Naive thymus-derived CD8-positive, alpha-beta T cell (primary cell): Measurements from ENCODE around the gene MZB1. TPM values are rescaled to one million over a fixed set of nuclear protein-coding genes. Genes with fewer than 3 reads are reported as not detected.

Experiments
- ATAC-seq, 2 donors: fragments of 150-1000 bp; cut with Tn5 transposase in 1 of 2; sonication (Bioruptor Pico), chemical (Tn5 transposase) in 1 of 2; 1 replicate in 1 of 2; 2 replicates in 1 of 2; pipeline ENCODE4 v1.10.0; 2021; ENCODE audit warnings: mild to moderate bottlenecking in 2 of 2, moderate library complexity in 2 of 2
- POLR2A ChIA-PET: fragments of 350-600 bp; sonication (Branson Sonifier 250); formaldehyde crosslinking; loops from one replicate; lab custom pipeline; 2021; ENCODE audit warnings: antibody characterized with exemption; lab: Charles Lee
- DNase-seq, 10 donors: peaks; one replicate each; pipeline versions ENCODE4 v3.0.0 to v3.0.0-alpha.2; 2020 to 2022
- H3K27ac Mint-ChIP-seq, 10 donors: one replicate each; pipeline ENCODE4 v1.8.0; 2020 to 2022; ENCODE audit warnings: mild to moderate bottlenecking in 10 of 10, mixed read lengths in 10 of 10, moderate library complexity in 4 of 10, inconsistent platforms in 1 of 10
- H3K27me3 Mint-ChIP-seq, 5 donors: one replicate each; pipeline ENCODE4 v1.8.0; 2021 to 2022; ENCODE audit warnings: mixed read lengths in 5 of 5
- H3K36me3 Mint-ChIP-seq, 3 donors: one replicate each; pipeline ENCODE4 v1.8.0; 2020 to 2022; ENCODE audit warnings: mixed read lengths in 3 of 3, mild to moderate bottlenecking in 2 of 3, inconsistent platforms in 1 of 3
- H3K4me1 Mint-ChIP-seq, 4 donors: one replicate each; pipeline ENCODE4 v1.8.0; 2021 to 2022; ENCODE audit warnings: mixed read lengths in 4 of 4
- H3K4me3 Mint-ChIP-seq, 10 donors: one replicate each; pipeline ENCODE4 v1.8.0; 2020 to 2022; ENCODE audit warnings: mild to moderate bottlenecking in 10 of 10, mixed read lengths in 10 of 10, moderate library complexity in 6 of 10, inconsistent platforms in 1 of 10
- H3K9me3 Mint-ChIP-seq, 9 donors: one replicate each; pipeline ENCODE4 v1.8.0; 2020 to 2022; ENCODE audit warnings: mixed read lengths in 9 of 9, mild to moderate bottlenecking in 3 of 9, inconsistent platforms in 1 of 9, moderate library complexity in 1 of 9
- polyA plus RNA-seq, 3 donors: library from polyadenylated mRNA; unstranded; fragments of 300-500 nt; fragmentation: Illumina TruSeq; gene quantifications; one replicate each; pipeline ENCODE4 v1.2.3, GENCODE V29; 2021
- total RNA-seq, 8 experiments: library from RNA in 2 of 8; stranded (reverse) in 2 of 8; gene quantifications; one replicate each; pipeline ENCODE4 v1.2.3 and lab custom pipeline; 2021 to 2026

Gene MZB1
- total and polyA plus RNA-seq, 5 experiments from 2014 or later, result 0.37 to 2.5 (median 1.5) TPM; not detected in 1

DNA sequence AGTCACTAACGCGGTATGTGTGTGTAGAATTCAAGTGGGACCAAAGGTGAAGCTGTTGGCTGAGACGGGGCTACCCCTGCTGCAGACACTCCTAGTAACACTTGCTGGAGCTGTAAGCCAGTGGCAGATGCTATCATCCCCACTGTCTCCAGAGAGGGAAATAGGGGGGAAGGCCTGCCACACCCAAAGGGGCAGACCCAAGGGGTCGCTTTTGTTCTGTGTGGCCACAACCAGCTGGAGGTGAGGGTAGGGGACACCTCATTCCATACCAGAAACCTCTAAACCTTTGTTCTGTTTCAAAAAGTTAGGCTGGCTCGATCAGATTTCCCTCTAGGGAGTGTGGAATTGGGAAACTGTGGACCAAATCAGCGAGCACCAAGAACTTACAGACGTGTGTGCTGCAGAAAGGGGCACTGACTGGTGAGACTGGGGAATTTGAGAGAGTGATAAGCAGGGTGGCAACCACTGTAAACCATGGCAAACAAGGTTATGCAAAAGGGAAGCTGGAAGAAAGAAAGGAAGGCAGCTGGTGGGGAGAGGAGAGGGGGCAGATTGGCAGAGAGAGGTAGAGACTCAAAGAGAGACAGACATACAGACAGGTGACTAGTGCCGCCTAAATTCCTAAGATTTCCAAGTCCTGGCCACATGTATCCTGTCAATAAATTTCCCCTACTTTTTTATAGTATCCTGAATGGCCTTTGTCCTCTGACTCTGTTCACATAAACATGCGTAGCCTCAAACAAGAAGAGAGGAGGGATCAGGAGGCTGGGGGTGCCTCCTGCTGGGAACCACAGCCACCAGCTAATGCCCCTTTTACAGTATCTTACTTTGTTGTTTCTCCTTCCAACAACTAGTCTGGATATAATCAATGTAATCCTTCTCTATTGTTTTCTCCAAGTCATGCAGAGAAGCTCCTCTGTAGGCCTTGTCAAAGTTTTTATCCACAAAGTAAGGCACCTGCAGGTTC, 29.8 kb upstream of the MZB1 start:
- Mint-ChIP-seq H3K27me3 (no peaks in the 10 kb centered on the region), H3K27ac (no peak overlapping the region), H3K9me3 (no peaks in the 10 kb centered on the region), H3K36me3 (peaks cover 0 to 46% (median 32%) of the 10 kb centered on the region in 3 donors), H3K4me1 (peaks cover 4 to 10% (median 6%) of the 10 kb centered on the region in 4 donors), H3K4me3 (no peak overlapping the region)
- POLR2A ChIA-PET, result interaction anchor here (0.5 to 4.0 kb wide), 4 partner anchors 57 to 103 kb away, joined by 3 to 50 read pairs (median 6); no protein-coding TSS in a partner anchor
- ATAC-seq (no peak), DNase-seq (no peak)

DNA sequence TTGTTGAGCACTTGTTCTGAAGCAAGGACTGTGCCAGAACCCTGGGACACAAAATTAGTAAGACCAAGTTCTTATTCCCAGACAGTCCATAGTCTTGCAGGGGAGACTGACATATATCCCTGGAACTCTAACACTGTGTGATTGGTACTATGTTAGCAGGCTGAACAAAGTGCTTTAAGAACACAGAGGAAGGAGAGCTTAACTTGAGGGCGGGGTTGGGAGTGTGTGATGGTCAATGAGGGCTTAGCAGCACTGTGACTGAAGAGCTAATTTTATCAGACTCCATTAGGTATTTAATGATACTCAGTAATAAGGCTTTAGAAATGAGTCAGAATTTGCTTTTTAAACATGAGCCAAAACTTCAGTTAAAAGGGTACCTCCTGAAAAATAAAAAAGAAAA, 29.1 kb upstream of the MZB1 start:
- Mint-ChIP-seq H3K27me3 (no peaks in the 10 kb centered on the region), H3K4me1 (peaks cover 4 to 10% (median 6%) of the 10 kb centered on the region in 4 donors), H3K9me3 (no peaks in the 10 kb centered on the region), H3K27ac (peak overlapping the region in 1 of 10 donors; percentile 47), H3K4me3 (no peak overlapping the region), H3K36me3 (peaks cover 0 to 39% (median 27%) of the 10 kb centered on the region in 3 donors)
- DNase-seq (no peak), ATAC-seq (no peak)
- POLR2A ChIA-PET, result interaction anchor here (0.6 kb wide), 1 partner anchor 58 kb away, joined by 5 read pairs; no protein-coding TSS in a partner anchor

DNA sequence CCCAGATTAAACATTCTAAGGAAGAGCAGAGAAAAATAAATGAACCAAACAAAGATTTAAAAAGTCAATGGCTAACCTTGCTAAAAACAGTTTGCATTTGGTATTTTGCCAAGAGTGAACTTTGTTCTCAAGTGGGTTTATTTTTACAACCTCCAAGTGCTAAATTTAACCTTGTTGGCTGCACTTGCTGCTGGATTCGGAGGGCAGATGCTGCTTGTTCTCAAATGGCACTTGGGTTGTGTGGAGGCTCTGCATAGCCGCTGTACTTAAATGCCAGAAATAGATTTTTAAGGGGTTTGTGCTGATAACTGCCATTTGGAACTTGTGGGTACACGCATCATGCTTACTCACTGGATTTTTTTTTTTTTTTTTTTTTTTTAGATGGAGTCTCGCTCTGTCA, 27.5 kb upstream of the MZB1 start:
- Mint-ChIP-seq H3K4me1 (peaks cover under 1 to 3% (median 2%) of the 10 kb centered on the region in 4 donors), H3K9me3 (no peaks in the 10 kb centered on the region), H3K27ac (no peak overlapping the region), H3K36me3 (peaks cover 0 to 37% (median 20%) of the 10 kb centered on the region in 3 donors), H3K27me3 (no peaks in the 10 kb centered on the region), H3K4me3 (no peak overlapping the region)
- POLR2A ChIA-PET, result interaction anchor here (0.6 to 0.7 kb wide), 4 partner anchors 14 to 216 kb away, joined by 3 to 7 read pairs (median 3); partner anchors contain the start of gene SPATA24
- ATAC-seq (no peak), DNase-seq (no peak)

DNA sequence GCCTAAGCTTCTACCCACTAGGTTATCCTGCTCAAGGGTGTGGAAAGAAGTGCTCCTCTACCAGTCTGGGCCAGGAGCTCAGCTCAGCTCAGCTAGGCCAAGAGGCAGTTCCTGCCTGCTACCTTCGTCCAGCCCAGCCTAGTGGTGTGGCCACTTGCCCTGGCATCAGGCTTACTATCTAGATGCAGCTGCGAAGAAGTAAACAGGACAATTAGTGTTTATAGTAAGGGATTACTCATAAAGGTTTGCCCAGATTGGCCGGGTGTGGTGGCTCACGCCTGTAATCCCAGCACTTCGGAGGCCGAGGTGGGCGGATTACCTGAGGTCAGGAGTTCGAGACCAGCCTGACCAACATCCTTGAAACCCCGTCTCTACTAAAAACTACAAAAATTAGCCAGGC, 26.9 kb upstream of the MZB1 start:
- POLR2A ChIA-PET, result no interaction called here
- peaks cover 0 to 3% (median 1%) of the 10 kb centered on the region in 4 donors for H3K4me1 Mint-ChIP-seq
- H3K27ac Mint-ChIP-seq, result peak overlapping the region in 1 of 10 donors; percentile 8
- no peaks in the 10 kb centered on the region for H3K27me3 Mint-ChIP-seq
- no peaks in the 10 kb centered on the region for H3K9me3 Mint-ChIP-seq
- peaks cover 0 to 36% (median 20%) of the 10 kb centered on the region in 3 donors for H3K36me3 Mint-ChIP-seq
- H3K4me3 Mint-ChIP-seq, result no peak overlapping the region
- DNase-seq, result no peak
- no peak for ATAC-seq

DNA sequence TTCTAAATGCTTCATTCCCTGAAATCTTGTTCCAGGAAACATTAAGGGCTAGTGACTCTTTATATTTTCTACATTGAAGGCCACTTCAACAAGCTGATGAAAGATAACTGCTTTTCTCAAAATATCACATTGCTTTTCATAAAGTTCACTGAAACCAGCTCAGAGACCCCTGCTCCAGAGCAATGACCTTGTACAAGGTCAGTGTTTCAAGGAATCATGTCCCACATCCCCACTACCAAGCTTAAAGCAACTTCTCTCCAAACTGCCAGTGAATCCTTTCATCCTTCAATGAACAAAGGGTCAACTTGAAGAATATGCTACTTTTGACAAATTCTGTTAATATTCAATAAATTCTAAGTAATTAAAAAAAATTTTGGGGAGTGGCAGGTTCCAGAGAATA, 26.2 kb upstream of the MZB1 start:
- ATAC-seq (no peak), DNase-seq (no peak)
- no peak overlapping the region for H3K27ac Mint-ChIP-seq
- no peaks in the 10 kb centered on the region for H3K27me3 Mint-ChIP-seq
- H3K4me1 Mint-ChIP-seq, result peaks cover 0 to 3% (median 2%) of the 10 kb centered on the region in 4 donors
- H3K9me3 Mint-ChIP-seq, result no peaks in the 10 kb centered on the region
- peaks cover 0 to 34% (median 20%) of the 10 kb centered on the region in 3 donors for H3K36me3 Mint-ChIP-seq
- no peak overlapping the region for H3K4me3 Mint-ChIP-seq
- POLR2A ChIA-PET, result no interaction called here

DNA sequence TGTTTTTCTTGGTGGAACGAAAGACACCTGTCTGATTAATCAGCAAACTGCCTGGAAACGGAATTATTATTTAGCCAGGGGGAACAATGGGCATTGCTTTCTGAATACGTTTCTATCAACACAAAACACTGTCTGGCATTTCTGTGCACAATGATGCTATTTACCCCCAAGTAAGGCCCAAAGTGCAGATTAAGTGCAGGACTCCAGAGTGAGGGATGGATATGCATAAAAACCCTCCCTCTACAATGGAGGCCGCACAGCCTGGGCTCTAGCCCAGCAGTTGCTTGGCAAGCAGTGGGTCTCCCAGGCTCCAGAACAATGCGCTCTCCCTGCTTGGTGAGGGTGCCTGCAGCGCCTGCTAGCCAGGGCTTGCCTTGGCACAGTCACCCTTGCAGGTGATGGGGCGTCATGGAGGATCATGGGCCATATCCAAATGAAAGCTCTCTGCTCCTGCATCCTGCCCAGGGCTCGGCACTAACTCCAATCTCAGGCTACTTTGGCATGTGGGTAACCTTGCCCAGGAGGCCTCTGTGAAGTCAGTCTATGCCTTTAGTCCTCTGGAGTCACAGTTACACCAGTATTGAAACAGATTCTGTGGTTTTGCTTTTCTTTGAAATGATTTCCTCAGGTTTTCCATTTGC, 25.6 kb upstream of the MZB1 start:
- Mint-ChIP-seq H3K36me3 (peaks cover 0 to 28% (median 20%) of the 10 kb centered on the region in 3 donors), H3K4me3 (no peak overlapping the region), H3K27me3 (no peaks in the 10 kb centered on the region), H3K9me3 (no peaks in the 10 kb centered on the region), H3K4me1 (peaks cover 0 to 3% (median 2%) of the 10 kb centered on the region in 4 donors), H3K27ac (no peak overlapping the region)
- DNase-seq, result no peak
- POLR2A ChIA-PET, result no interaction called here
- no peak for ATAC-seq

DNA sequence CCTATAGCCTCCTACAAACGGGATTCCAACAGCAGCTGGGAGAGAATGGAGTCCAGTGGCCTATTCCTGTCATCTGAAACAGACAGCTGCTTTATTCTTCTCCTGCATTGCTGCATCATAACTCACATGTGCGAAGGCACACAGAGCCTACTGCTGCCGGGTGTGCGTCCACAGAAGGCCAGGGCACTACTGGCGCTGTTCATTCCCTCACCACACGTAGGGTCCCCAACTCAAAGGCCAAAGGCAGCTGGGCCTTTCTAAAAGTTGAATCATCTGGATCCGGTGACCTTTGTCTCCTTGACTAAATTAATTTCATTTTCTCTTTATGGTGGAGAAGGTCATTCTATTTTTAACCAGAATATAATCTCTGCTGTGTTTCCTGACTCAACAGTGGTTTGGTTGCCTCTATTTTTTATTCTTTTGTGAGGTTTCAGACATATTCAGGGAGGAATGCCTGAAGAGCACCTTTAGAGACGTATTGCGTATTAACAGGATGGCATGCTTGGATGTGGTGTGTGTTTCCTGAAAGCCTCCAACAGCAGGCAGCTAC, 24.9 kb upstream of the MZB1 start:
- H3K27me3 Mint-ChIP-seq, result no peaks in the 10 kb centered on the region
- ATAC-seq (peak in 1 of 2 donors; percentile 33), DNase-seq (peak in 1 of 10 donors; percentile 16)
- peaks cover 0 to 22% (median 16%) of the 10 kb centered on the region in 3 donors for H3K36me3 Mint-ChIP-seq
- H3K4me3 Mint-ChIP-seq, result no peak overlapping the region
- no peaks in the 10 kb centered on the region for H3K9me3 Mint-ChIP-seq
- POLR2A ChIA-PET, result interaction anchor here (1.0 kb wide), 1 partner anchor 223 kb away, joined by 3 read pairs; no protein-coding TSS in a partner anchor
- peaks cover 0 to 3% (median 2%) of the 10 kb centered on the region in 4 donors for H3K4me1 Mint-ChIP-seq
- H3K27ac Mint-ChIP-seq, result peak overlapping the region in 1 of 10 donors; percentile 62

DNA sequence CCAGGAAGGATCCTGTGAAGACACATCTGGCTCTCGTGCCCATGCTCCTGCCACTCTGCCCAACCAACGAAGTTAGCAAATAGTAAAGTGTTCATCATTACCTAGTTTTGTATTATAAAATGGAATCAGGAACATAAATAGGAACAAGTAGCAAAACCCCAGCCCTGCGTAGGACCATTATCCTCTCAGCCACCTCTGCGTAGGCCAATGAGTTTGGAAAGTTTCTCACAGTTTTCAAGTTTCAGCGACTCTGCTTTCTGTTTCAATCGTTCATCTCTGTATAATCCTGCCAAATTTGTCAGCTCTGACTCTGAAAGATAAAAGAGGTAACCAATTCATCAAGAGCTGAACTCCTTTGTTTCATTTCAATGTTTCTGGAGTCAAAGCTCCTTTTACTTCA, 24.2 kb upstream of the MZB1 start:
- ATAC-seq, result no peak
- Mint-ChIP-seq H3K27me3 (no peaks in the 10 kb centered on the region), H3K9me3 (no peaks in the 10 kb centered on the region), H3K27ac (no peak overlapping the region), H3K4me1 (peaks cover 0 to 3% (median 2%) of the 10 kb centered on the region in 4 donors), H3K36me3 (peaks cover 0 to 15% (median 10%) of the 10 kb centered on the region in 3 donors), H3K4me3 (no peak overlapping the region)
- POLR2A ChIA-PET, result interaction anchor here (1.0 kb wide), 1 partner anchor 224 kb away, joined by 3 read pairs; no protein-coding TSS in a partner anchor
- DNase-seq, result no peak

DNA sequence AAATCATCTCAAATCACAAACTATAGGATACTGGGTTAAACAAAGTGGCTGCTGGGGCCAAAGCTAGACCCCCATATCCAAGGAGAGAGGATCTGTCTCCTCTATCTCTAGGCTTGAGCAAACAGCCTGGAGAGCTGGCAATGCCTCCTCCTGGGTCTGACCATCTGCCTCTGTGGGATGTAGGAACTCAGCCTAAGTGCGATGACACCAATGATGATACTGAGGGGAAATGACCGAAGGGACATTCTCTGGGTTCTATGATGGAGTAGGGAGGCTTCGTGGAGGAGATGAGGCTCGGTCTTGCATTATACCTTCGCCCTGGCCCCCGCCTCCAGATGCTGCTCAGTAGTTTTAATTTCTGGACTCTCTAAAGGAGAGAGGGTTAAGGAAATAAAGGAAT, 23.4 kb upstream of the MZB1 start:
- H3K27ac Mint-ChIP-seq, result peak overlapping the region in 1 of 10 donors; percentile 48

DNA sequence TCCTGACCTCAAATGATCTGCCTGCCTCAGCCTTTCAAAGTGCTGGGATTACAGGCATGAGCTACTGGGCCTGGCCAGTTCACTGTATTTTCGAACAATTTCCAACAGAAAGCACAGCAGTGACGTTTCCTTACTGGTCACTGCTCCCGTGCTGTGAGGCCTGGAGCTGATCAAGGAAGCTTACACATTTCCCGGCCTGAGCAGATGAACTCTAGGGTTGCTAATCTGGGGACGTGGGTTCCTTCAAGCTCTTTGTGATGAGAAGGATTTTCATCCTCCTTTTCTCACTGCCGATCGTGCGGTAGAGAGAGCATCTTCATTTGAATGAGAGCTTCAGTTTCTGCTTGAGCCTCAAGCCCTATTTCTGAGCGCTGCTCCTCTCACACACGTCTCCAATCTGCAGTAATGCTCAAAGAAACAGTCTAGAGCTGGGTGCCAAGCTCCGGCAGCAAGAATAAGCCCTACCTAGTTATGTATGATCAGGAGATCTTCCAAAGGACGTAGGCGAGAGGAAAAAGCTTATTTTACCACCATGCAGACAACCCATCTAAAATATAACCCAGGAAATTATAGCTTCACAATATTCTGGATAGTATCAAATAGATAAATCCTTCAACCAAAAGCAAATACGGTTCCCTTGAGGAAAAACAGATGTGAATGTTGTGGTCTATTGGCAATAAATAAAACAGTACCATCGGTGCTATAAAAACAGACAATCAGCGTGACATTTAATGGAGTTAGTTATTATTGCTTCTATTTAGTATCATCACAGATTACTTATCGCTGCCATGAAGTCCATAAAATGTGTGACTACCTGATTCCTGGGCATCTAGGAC, 21.5 kb upstream of the MZB1 start:
- H3K9me3 Mint-ChIP-seq, result no peaks in the 10 kb centered on the region
- peaks cover 0 to 7% (median 0%) of the 10 kb centered on the region in 3 donors for H3K36me3 Mint-ChIP-seq
- no peak overlapping the region for H3K4me3 Mint-ChIP-seq
- POLR2A ChIA-PET, result interaction anchor here (0.6 to 1.1 kb wide), 3 partner anchors 17 to 132 kb away, joined by 3 to 5 read pairs (median 3); no protein-coding TSS in a partner anchor
- DNase-seq (no peak), ATAC-seq (no peak)
- H3K27me3 Mint-ChIP-seq, result no peaks in the 10 kb centered on the region
- no peak overlapping the region for H3K27ac Mint-ChIP-seq
- peaks cover 8 to 17% (median 10%) of the 10 kb centered on the region in 4 donors for H3K4me1 Mint-ChIP-seq

More for the DNA sequence above, 23.4 kb upstream of the MZB1 start:
- Mint-ChIP-seq H3K4me1 (peaks cover 0 to 4% (median 2%) of the 10 kb centered on the region in 4 donors), H3K9me3 (no peaks in the 10 kb centered on the region), H3K27me3 (no peaks in the 10 kb centered on the region), H3K4me3 (no peak overlapping the region), H3K36me3 (peaks cover 0 to 9% (median 3%) of the 10 kb centered on the region in 3 donors)
- no peak for ATAC-seq
- no peak for DNase-seq
- POLR2A ChIA-PET, result interaction anchor here (0.6 kb wide), 1 partner anchor 8 kb away, joined by 4 read pairs; no protein-coding TSS in a partner anchor
